Left lung (tissue), 10 donors: Measurements from ENCODE around the gene OR2T10. TPM values are rescaled to one million over a fixed set of nuclear protein-coding genes. Genes with fewer than 3 reads are reported as not detected.
"Not testable (repeated sequence)": the region's sequence is repeated elsewhere in the genome, so short reads cannot be mapped to it uniquely, and the experiment has no call there.

Experiments
- ATAC-seq: fragments of 200-7000 bp; cut with Tn5 transposase; one replicate; pipeline ENCODE4 v1.9.1; 2020; ENCODE audit warnings: moderate library complexity
- DNase-seq, 4 donors: peaks; one replicate each; pipeline ENCODE4 v3.0.0-alpha.2; 2013 to 2020
- H3K27ac ChIP-seq, 2 donors: fragments of 200-600 bp; sonication (generic) in 1 of 2; one replicate each; pipeline versions ENCODE4 v1.5.0 to v1.8.0; 2020 to 2021
- H3K27me3 ChIP-seq, 2 donors: fragments of 200-600 bp; sonication (generic) in 1 of 2; one replicate each; pipeline versions ENCODE4 v1.5.0 to v1.8.0; 2020 to 2021
- H3K36me3 ChIP-seq, 2 donors: fragments of 200-600 bp; sonication (generic) in 1 of 2; one replicate each; pipeline versions ENCODE4 v1.5.0 to v1.8.0; 2020 to 2021
- H3K4me1 ChIP-seq, 2 donors: fragments of 200-600 bp; one replicate each; pipeline ENCODE4 v1.8.0; 2021
- H3K4me3 ChIP-seq, 2 donors: fragments of 200-600 bp; sonication (generic) in 1 of 2; one replicate each; pipeline versions ENCODE4 v1.5.0 to v1.8.0; 2020 to 2021; ENCODE audit warnings: mild to moderate bottlenecking in 1 of 2
- H3K9me3 ChIP-seq, 2 donors: fragments of 200-600 bp; sonication (generic) in 1 of 2; one replicate each; pipeline versions ENCODE4 v1.5.0 to v1.8.0; 2020 to 2021
- CTCF ChIP-seq, 2 donors: fragments of 200-600 bp; sonication (generic) in 1 of 2; IDR thresholded peaks; one replicate each; pipeline versions ENCODE4 v1.5.0 to v1.8.0; 2021; ENCODE audit warnings: antibody characterized with exemption in 2 of 2
- intact Hi-C, 2 donors: fragments of 100-400 bp; cut with DNase I; formaldehyde crosslinking; loops; one replicate each; pipeline versions ENCODE4 v1.11.2 to v1.14.2; 2022
- polyA plus RNA-seq, 6 donors: library from polyadenylated mRNA; unstranded; fragments of 120-200 nt; gene quantifications; one replicate each; pipeline ENCODE4 v1.2.1, GENCODE V29; 2013; ENCODE audit not compliant: insufficient read length in 6 of 6
- total RNA-seq, 2 donors: library from RNA; stranded (reverse); fragmentation: NEBNext Ultra II Directional; extraction: Animal tissue kit (Norgen Biotek cat#: 25700); gene quantifications; one replicate each; pipeline ENCODE4 v1.2.1, GENCODE V29; 2021
- donor health status: DM: no; HTN: yes; CAD: no.
- donor health status: DM: no; HTN: no; CAD: no.

Gene OR2T10
- total and polyA plus RNA-seq, 8 donors: not detected

DNA sequence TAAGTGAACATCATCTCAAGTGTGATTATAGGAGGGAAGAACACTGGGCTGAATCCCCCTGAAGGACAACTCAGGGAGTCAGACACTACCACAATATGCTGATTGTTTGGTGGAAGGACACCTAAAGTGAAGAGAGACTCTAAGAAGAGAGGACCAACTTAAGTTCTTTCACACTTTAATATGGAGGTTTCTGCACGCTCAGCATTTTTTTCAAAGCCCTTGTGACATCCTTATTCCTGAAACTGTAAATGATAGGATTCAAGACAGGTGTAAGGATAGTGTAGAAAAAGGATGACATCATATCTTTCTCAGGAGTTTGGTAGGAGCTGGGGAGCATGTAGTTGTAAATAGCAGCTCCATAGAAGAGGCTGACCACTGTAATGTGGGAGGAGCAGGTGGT lies 4.8 kb downstream of the OR2T10 start:
- Histone ChIP-seq H3K36me3 (no peaks in the 10 kb centered on the region), H3K27ac (no peak overlapping the region), H3K9me3 (no peaks in the 10 kb centered on the region), H3K27me3 (no peaks in the 10 kb centered on the region), H3K4me1 (no peaks in the 10 kb centered on the region), H3K4me3 (no peak overlapping the region)
- intact Hi-C loops: no loop called here
- DNase-seq (no peak), ATAC-seq (no peak)
- no peak for TF ChIP-seq CTCF (IDR thresholded peaks at IDR 0.05)

DNA sequence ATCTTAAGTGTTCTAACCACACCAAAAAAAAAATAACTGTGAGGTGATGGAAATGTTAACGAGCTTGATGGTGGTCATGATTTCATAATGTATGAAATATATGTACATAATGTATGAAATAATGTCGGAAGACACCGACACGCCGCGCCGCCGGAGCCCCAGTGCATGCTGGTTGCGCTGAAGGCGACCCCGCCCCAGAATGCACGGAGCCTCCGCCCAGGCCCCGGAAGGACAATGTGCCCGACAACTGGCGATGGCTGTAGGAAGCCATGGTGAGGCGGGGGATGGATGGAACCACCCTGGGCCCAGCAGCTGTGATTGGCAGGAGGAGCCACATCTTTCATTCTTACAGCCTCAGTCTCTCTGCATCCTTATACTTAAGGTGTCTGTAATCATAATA lies 7.4 kb downstream of the OR2T10 start:
- Histone ChIP-seq H3K27me3 (no peaks in the 10 kb centered on the region), H3K4me1 (no peaks in the 10 kb centered on the region), H3K36me3 (no peaks in the 10 kb centered on the region), H3K27ac (no peak overlapping the region), H3K4me3 (no peak overlapping the region), H3K9me3 (no peaks in the 10 kb centered on the region)
- TF ChIP-seq CTCF (IDR thresholded peaks at IDR 0.05): no peak
- intact Hi-C loops: no loop called here
- ATAC-seq (no peak), DNase-seq (peak in 1 of 4 donors; percentile 74)

DNA sequence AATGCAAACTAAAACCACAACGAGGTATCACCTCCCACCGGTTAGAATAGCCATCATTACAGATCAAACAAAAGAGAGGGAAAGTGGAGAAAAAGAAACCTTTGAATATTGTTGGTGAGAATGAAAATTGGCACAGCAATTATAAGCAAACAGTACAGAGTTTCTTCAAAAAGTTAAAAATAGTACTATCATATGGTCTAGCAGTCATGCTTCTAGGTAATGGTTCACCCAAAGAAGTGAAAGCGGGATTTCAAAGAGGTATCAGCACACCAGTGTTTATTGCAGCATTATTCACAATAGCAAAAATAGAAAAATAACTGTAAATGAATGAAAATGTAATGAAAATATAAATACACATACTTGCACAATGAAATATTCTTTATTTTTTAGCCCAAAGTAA lies 8.2 kb downstream of the OR2T10 start:
- H3K9me3 ChIP-seq: no peaks in the 10 kb centered on the region
- TF ChIP-seq CTCF (IDR thresholded peaks at IDR 0.05): no peak
- H3K27ac ChIP-seq: no peak overlapping the region
- no peaks in the 10 kb centered on the region for H3K27me3 ChIP-seq
- DNase-seq: no peak
- no peak overlapping the region for H3K4me3 ChIP-seq
- no peaks in the 10 kb centered on the region for H3K36me3 ChIP-seq
- intact Hi-C loops: no loop called here
- ATAC-seq: no peak
- H3K4me1 ChIP-seq: no peaks in the 10 kb centered on the region

DNA sequence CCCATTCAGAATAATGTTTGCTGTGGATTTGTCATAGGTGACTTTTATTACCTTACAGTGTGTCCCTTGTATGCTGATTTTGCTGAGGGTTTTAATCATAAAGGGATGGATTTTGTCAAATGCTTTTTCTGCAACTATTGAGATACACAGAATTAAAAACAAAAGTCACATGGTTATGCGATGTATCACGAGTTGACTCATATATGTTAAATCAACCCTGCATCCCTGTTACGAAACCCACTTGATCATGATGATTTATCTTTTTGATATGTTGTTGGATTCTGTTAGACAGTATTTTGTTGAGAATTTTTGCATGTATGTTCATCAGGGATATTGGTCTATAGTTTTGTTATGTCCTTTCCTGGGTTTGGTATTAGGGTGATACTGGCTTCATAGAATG lies 12.2 kb downstream of the OR2T10 start:
- no peaks in the 10 kb centered on the region for H3K9me3 ChIP-seq
- no peaks in the 10 kb centered on the region for H3K27me3 ChIP-seq
- H3K27ac ChIP-seq: no peak overlapping the region
- DNase-seq (no peak), ATAC-seq (no peak)
- H3K4me3 ChIP-seq: no peak overlapping the region
- no peaks in the 10 kb centered on the region for H3K4me1 ChIP-seq
- no peaks in the 10 kb centered on the region for H3K36me3 ChIP-seq
- intact Hi-C loops: no loop called here
- no peak for TF ChIP-seq CTCF (IDR thresholded peaks at IDR 0.05)

DNA sequence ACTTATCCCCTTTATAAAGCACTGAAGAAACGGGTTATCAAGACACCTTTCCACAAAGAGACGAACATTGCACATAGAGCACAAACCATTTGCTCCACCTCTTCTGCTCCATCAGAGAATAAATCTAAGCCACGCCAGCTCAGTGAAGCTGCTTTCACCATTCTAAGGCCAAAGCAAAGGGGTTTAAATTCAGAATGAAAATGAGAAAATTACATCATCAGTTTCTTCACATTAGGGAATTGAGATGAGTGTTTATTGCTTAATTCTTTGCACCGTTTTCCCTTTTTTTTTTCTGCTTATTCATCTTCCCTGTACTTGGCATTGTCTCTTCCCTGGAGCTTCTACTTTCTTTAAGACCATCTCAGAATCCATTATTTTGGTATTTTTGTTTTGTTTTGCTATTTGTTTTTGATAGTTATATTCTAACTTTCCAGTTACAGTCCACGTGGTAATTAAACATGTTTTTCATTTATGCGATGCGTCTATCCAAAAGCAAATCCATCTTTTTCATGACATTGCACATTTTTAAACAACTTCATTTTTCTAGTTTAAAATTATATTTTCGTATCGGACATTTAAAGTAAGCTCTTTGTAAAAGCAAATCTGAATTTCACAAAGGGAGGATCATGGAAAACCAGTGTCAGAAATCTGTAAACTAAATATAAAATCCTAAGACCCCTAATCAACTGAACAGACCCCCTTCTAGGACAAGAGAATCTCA lies 21.1 kb downstream of the OR2T10 start:
- TF ChIP-seq CTCF (IDR thresholded peaks at IDR 0.05): no peak
- H3K9me3 ChIP-seq: no peaks in the 10 kb centered on the region
- no peaks in the 10 kb centered on the region for H3K27me3 ChIP-seq
- H3K36me3 ChIP-seq: no peaks in the 10 kb centered on the region
- no peaks in the 10 kb centered on the region for H3K4me1 ChIP-seq
- ATAC-seq: no peak
- DNase-seq: no peak
- intact Hi-C loops: no loop called here
- H3K27ac ChIP-seq: no peak overlapping the region
- H3K4me3 ChIP-seq: no peak overlapping the region

GRCh38 chr1:248574657-248575056 lies 22.8 kb downstream of the OR2T10 start, which contains the start of gene OR2T34:
TSS of gene OR2T34 (minus strand) at chr1:248574757. CDS start at chr1:248574757, 0 bp downstream.
- H3K4me1 ChIP-seq: not testable (repeated sequence)

GRCh38 chr1:248573856-248574255 lies 23.6 kb downstream of the OR2T10 start:
- DNase-seq: peak in 1 of 4 donors; percentile 57
- not testable (repeated sequence) for H3K4me3 ChIP-seq

More at GRCh38 chr1:248574657-248575056, 22.8 kb downstream of the OR2T10 start, which contains the start of gene OR2T34:
- H3K36me3 ChIP-seq, intact Hi-C loops, DNase-seq, H3K9me3 ChIP-seq, H3K27me3 ChIP-seq, H3K4me3 ChIP-seq, H3K27ac ChIP-seq, ATAC-seq: not testable (repeated sequence)

DNA sequence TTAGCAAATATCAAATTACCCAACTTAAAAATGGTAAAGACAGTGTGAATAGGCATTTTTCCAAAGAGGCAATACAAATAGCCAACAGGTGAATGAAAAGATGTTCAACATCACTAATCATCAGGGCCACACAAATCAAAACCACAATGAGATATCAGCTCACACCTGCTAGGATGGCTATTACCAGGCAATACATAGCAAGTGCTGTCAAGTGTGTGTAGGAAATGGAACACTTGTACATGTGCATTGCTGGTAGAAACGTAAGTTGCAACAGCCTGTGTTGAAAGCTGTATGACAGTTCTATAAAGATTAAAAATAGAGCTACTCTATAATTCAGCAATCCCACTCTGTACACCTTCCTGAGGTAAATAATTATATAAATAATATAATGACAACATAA lies 25.5 kb downstream of the OR2T10 start:
- H3K4me3 ChIP-seq, ATAC-seq, intact Hi-C loops, H3K4me1 ChIP-seq, H3K36me3 ChIP-seq, DNase-seq, H3K27ac ChIP-seq, H3K27me3 ChIP-seq, H3K9me3 ChIP-seq: not testable (repeated sequence)

More at GRCh38 chr1:248573856-248574255, 23.6 kb downstream of the OR2T10 start:
- H3K27me3 ChIP-seq, H3K27ac ChIP-seq, ATAC-seq, H3K4me1 ChIP-seq, H3K9me3 ChIP-seq, H3K36me3 ChIP-seq, intact Hi-C loops: not testable (repeated sequence)
